Heart left ventricle (tissue), 16 donors: ENCODE results near the gene DAW1. TPM values are rescaled to one million over a fixed set of nuclear protein-coding genes. Genes with fewer than 3 reads are reported as not detected.

Experiments used
- ATAC-seq, 4 donors: fragments of 200-7000 bp; cut with Tn5 transposase; one replicate each; pipeline ENCODE4 v1.9.1; 2020 to 2022; ENCODE audit warnings: moderate library complexity in 4 of 4, mild to moderate bottlenecking in 3 of 4, moderate number of reproducible peaks in 1 of 4
- DNase-seq, 5 donors: peaks; one replicate each; pipeline ENCODE4 v3.0.0-alpha.2; 2020
- H3K27ac ChIP-seq, 12 donors: fragments of 200-600 bp; sonication (generic) in 4 of 12; one replicate each; pipeline versions ENCODE4 v1.5.0 to v1.8.0; 2016 to 2022; ENCODE audit warnings: mild to moderate bottlenecking in 2 of 12
- H3K27me3 ChIP-seq, 9 donors: fragments of 200-600 bp; sonication (generic) in 2 of 9; one replicate each; pipeline versions ENCODE4 v1.5.1 to v1.8.0; 2016 to 2022; ENCODE audit warnings: mild to moderate bottlenecking in 3 of 9
- H3K36me3 ChIP-seq, 9 donors: fragments of 200-600 bp; sonication (generic) in 2 of 9; one replicate each; pipeline versions ENCODE4 v1.5.0 to v1.8.0; 2018 to 2022; ENCODE audit warnings: mild to moderate bottlenecking in 2 of 9
- H3K4me1 ChIP-seq, 12 donors: fragments of 200-600 bp; sonication (generic) in 4 of 12; one replicate each; pipeline versions ENCODE4 v1.5.0 to v1.8.0; 2016 to 2022; ENCODE audit warnings: mild to moderate bottlenecking in 3 of 12
- H3K4me3 ChIP-seq, 12 donors: fragments of 200-600 bp; sonication (generic) in 4 of 12; one replicate each; pipeline versions ENCODE4 v1.5.0 to v1.8.0; 2017 to 2022; ENCODE audit warnings: mild to moderate bottlenecking in 9 of 12, moderate library complexity in 4 of 12
- H3K9me3 ChIP-seq, 12 donors: fragments of 200-600 bp; sonication (generic) in 4 of 12; one replicate each; pipeline versions ENCODE4 v1.5.0 to v1.8.0; 2016 to 2022; ENCODE audit warnings: mild to moderate bottlenecking in 1 of 12
- POLR2A ChIP-seq, 2 donors: fragments of 450-650 bp; IDR thresholded peaks; one replicate each; pipeline ENCODE4 v1.6.1; 2017; ENCODE audit warnings: antibody characterized with exemption in 2 of 2, mild to moderate bottlenecking in 2 of 2, moderate library complexity in 2 of 2
- WGBS, 4 donors: extraction: QIAGEN DNeasy Blood & Tissue Kit in 2 of 4; methylation state at CpG; one replicate each; pipeline versions ENCODE4 v1.1.5 to v1.1.7; 2013 to 2018; 5-methylcytosine and 5-hydroxymethylcytosine counted together
- intact Hi-C, 10 donors: fragments of 100-400 bp; cut with DNase I; formaldehyde crosslinking; loops; one replicate each; pipeline versions ENCODE4 v1.11.1 to v1.14.2; 2022
- polyA plus RNA-seq, 2 donors: library from polyadenylated mRNA; stranded (reverse); fragments of 200-250 nt; gene quantifications; one replicate each; pipeline ENCODE4 v1.2.3, GENCODE V29; 2013
- total RNA-seq, 9 donors: library from RNA; depleted of rRNA in 2 of 9; stranded (reverse); fragments of >200 nt in 2 of 9; fragmentation: NEBNext Ultra II Directional in 3 of 9; extraction: Animal tissue kit (Norgen Biotek cat#: 25700) in 3 of 9; gene quantifications; one replicate each; pipeline versions ENCODE4 v1.1.0 to v1.2.4, GENCODE V29; 2016 to 2023
- TF ChIP-seq, protein P1 (sequence below), 12 donors: fragments of 200-600 bp; sonication (generic) in 4 of 12; IDR thresholded peaks; one replicate each; pipeline versions ENCODE4 v1.5.0 to v1.8.0; 2018 to 2022; ENCODE audit warnings: antibody characterized with exemption in 12 of 12, mild to moderate bottlenecking in 5 of 12
- donor health status: ischemic (EF 13 %, LVEDD 7.1; RV severe dilation, severe dysfunction).
- donor health status: healthy with polysubstance abuse.
- donor health status: DM: no; HTN: yes; CAD: no.
- donor health status: DM: no; HTN: no; CAD: no.
- donor health status: ischemic (EF 25% LVEDD 6.9; RV normal size, moderate dysfunction).
- donor health status: ischemic (EF 25% LVEDD 5.7; RV mildly dilated, moderate dysfunction).
- donor health status: healthy.
- donor health status: DM: yes; HTN: yes; CAD: no.
- donor health status: ischemic (EF 35%, LVEDD 5.7; RV mildly dilated, moderate dysfunction).
- donor health status: nonischemic (EF 11% LVEDD 7.7; RV severe dilation, severe dysfunction).
- donor health status: DM: yes; HTN: yes; CAD: no.
- donor health status: PGD.
- donor health status: ischemic (EF 29% LVEDD 5.4; RV normal size, mild dysfunction).
- donor health status: nonischemic (EF 23%, LVEDD 6.1; RV moderate dilation, normal function).

DAW1 gene
- total and polyA plus RNA-seq, 11 donors = 0.20 to 1.3 (median 0.47) TPM; not detected in 6

DNA sequence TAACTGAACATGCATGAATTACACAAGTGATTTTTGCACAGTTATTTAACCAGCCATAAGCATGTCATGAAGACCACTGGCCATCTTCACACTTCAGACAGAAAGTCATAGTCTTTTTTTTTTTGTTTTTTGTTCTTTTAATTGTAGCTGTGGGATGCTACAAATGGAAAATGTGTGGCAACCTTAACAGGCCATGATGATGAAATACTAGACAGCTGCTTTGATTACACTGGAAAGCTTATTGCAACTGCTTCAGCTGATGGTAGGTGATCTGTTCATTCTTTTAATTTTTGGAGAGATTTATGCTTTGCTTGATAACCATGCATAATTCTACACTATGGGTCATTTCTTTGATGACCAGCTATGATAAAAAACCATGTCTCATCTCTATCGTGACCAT, 35.6 kb downstream of the DAW1 start:
- 78 to 92% (median 84%) methylated on average over 1 of the region's 1 CpG for WGBS, 4 donors
- Histone ChIP-seq H3K4me3 (no peak overlapping the region), H3K4me1 (no peaks in the 10 kb centered on the region), H3K36me3 (no peaks in the 10 kb centered on the region), H3K27me3 (no peaks in the 10 kb centered on the region), H3K27ac (no peak overlapping the region), H3K9me3 (no peaks in the 10 kb centered on the region)
- no peak for ATAC-seq
- intact Hi-C loops = no loop called here
- TF ChIP-seq, protein P1, sequence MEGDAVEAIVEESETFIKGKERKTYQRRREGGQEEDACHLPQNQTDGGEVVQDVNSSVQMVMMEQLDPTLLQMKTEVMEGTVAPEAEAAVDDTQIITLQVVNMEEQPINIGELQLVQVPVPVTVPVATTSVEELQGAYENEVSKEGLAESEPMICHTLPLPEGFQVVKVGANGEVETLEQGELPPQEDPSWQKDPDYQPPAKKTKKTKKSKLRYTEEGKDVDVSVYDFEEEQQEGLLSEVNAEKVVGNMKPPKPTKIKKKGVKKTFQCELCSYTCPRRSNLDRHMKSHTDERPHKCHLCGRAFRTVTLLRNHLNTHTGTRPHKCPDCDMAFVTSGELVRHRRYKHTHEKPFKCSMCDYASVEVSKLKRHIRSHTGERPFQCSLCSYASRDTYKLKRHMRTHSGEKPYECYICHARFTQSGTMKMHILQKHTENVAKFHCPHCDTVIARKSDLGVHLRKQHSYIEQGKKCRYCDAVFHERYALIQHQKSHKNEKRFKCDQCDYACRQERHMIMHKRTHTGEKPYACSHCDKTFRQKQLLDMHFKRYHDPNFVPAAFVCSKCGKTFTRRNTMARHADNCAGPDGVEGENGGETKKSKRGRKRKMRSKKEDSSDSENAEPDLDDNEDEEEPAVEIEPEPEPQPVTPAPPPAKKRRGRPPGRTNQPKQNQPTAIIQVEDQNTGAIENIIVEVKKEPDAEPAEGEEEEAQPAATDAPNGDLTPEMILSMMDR (IDR thresholded peaks at IDR 0.05) = no peak
- no peak for TF ChIP-seq POLR2A (IDR thresholded peaks at IDR 0.05)
- DNase-seq = no peak

DNA sequence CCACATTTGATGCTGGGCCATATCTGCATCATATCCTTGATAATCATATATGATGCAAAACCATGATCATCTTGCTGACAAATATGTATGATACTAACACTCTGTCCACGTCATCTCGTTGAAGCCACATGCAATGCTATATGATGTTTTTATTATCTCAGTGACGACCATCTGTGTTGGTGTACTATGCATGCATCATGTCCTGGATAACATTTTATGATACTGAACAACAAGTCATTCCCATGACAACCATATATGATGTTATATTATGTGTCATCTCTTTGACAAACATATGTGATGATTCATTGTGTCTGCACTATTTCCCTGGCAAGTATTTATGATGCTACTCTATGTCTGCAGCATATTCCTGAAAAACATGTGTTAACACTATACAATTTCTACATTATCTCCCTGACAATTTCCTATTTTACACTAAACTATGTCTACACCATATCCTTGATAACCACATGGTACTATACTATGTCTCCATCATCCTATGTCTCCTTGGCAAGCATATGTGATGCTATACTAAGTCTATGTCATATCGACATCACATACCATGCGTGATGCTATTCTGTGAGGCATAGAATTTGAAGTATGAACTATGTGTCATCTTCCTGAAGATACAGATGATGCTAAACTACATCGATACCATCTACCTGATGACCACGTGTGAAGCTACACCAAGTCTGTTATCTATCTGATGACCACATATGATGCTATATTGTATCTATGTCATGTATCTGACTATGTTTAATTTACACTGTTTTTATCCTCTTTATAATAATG, 37.0 kb downstream of the DAW1 start:
- ATAC-seq (no peak), DNase-seq (no peak)
- Histone ChIP-seq H3K4me3 (no peak overlapping the region), H3K9me3 (no peaks in the 10 kb centered on the region), H3K27ac (no peak overlapping the region), H3K4me1 (no peaks in the 10 kb centered on the region), H3K36me3 (no peaks in the 10 kb centered on the region), H3K27me3 (no peaks in the 10 kb centered on the region)
- intact Hi-C loops = no loop called here
- no peak for TF ChIP-seq POLR2A (IDR thresholded peaks at IDR 0.05)
- TF ChIP-seq, protein P1 (IDR thresholded peaks at IDR 0.05) = no peak
- WGBS, 4 donors = 72 to 83% (median 76%) methylated on average over 7 of the region's 7 CpGs

DNA sequence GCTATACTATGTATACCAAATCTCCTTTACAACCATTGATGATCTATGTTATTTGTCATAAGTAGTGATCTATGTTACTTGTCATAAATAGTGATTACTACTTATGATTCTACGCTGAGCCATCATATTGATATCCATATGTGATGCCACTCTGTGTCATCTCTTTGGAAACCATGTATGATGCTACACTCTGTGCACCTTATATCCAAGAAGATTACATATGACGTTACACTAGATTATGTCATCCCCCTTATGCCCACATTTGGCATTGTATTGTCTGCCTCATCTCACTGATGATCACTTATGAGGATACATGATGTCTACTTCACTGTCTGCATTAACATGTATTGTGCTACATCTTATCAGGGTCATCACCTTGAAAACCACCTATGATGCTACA, 42.9 kb downstream of the DAW1 start:
- Histone ChIP-seq H3K9me3 (no peaks in the 10 kb centered on the region), H3K27me3 (no peaks in the 10 kb centered on the region), H3K36me3 (no peaks in the 10 kb centered on the region), H3K4me3 (no peak overlapping the region), H3K27ac (no peak overlapping the region), H3K4me1 (no peaks in the 10 kb centered on the region)
- TF ChIP-seq, protein P1 (IDR thresholded peaks at IDR 0.05) = no peak
- no peak for TF ChIP-seq POLR2A (IDR thresholded peaks at IDR 0.05)
- DNase-seq = no peak
- 20 to 75% (median 60%) methylated on average over 2 of the region's 2 CpGs for WGBS, 4 donors
- no peak for ATAC-seq
- intact Hi-C loops = no loop called here

DNA sequence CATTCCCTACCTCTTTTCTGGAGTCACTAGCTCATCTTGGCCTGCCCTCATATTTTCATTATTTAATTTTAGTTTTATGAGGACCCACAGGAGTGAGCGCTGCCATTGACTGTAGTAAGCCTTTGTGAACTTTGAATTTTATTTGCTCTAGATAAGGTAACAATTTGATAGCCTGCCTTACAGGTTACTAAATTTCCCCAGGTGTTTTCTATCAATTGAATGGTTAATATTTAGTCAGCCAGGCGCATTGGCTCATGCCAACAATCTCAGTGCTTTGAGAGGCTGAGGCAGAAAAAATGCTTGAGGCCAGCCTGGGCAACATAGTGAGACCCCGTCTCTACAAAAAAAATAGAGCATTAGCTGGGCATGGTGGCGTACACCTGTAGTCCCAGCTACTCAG, 50.2 kb downstream of the DAW1 start:
- Histone ChIP-seq H3K4me3 (no peak overlapping the region), H3K27ac (no peak overlapping the region), H3K9me3 (peaks cover 0 to 5% (median 0%) of the 10 kb centered on the region in 12 donors), H3K36me3 (no peaks in the 10 kb centered on the region), H3K27me3 (no peaks in the 10 kb centered on the region), H3K4me1 (no peaks in the 10 kb centered on the region)
- TF ChIP-seq, protein P1 (IDR thresholded peaks at IDR 0.05) = no peak
- TF ChIP-seq POLR2A (IDR thresholded peaks at IDR 0.05) = no peak
- intact Hi-C loops = no loop called here
- DNase-seq (no peak), ATAC-seq (no peak)
- WGBS, 4 donors = 83 to 91% (median 87%) methylated on average over 4 of the region's 4 CpGs
